H1 (cell line): ENCODE results near the gene CDK3. TPM values are rescaled to one million over a fixed set of nuclear protein-coding genes. Genes with fewer than 3 reads are reported as not detected.

Experiments used
- CTCF ChIA-PET: fragments of 300-600 bp; sonication (Branson Sonifier 250); formaldehyde crosslinking; loops from one replicate; lab custom pipeline; 2021; ENCODE audit not compliant: partially characterized antibody; lab: Charles Lee
- POLR2A ChIA-PET: fragments of 300-600 bp; sonication (Branson Sonifier 250); formaldehyde crosslinking; loops from one replicate; lab custom pipeline; 2021; ENCODE audit warnings: inconsistent platforms; ENCODE audit not compliant: partially characterized antibody; lab: Charles Lee
- DNase-seq, 2 experiments: peaks; one replicate each; pipeline versions ENCODE4 v3.0.0 to v3.0.0-alpha.2; 2010 to 2022; ENCODE audit warnings: low spot score in 2 of 2, low read depth in 1 of 2, mixed read lengths in 1 of 2
- FAIRE-seq: peaks from 2 replicates; lab custom pipeline; 2011; peaks lifted over from hg19 to GRCh38; lab: Jason Lieb, UNC
- H2AFZ ChIP-seq: 2 replicates; pipeline ENCODE4 v1.8.1; 2012; ENCODE audit warnings: low read length, inconsistent platforms
- H2AK5ac ChIP-seq: 2 replicates; pipeline ENCODE4 v1.6.1; 2013; ENCODE audit warnings: low read depth, low read length
- H2BK120ac ChIP-seq: replicated peaks from 2 replicates; pipeline ENCODE3; 2013; ENCODE audit warnings: low read depth, low read length, inconsistent platforms
- H2BK12ac ChIP-seq: 2 replicates; pipeline ENCODE4 v1.6.1; 2013; ENCODE audit warnings: low read depth, low read length
- H2BK15ac ChIP-seq: 2 replicates; pipeline ENCODE4 v1.6.1; 2013; ENCODE audit warnings: low read length
- H2BK20ac ChIP-seq: 2 replicates; pipeline ENCODE4 v1.6.1; 2013; ENCODE audit warnings: low read length
- H2BK5ac ChIP-seq: 2 replicates; pipeline ENCODE4 v1.6.1; 2013; ENCODE audit warnings: low read depth, low read length
- H3K14ac ChIP-seq: 2 replicates; pipeline ENCODE4 v1.6.1; 2013; ENCODE audit warnings: inconsistent platforms; ENCODE audit not compliant: insufficient read length
- H3K18ac ChIP-seq: 2 replicates; pipeline ENCODE4 v1.6.1; 2013; ENCODE audit warnings: low read length; ENCODE audit errors: extremely low read depth
- H3K23ac ChIP-seq: 2 replicates; pipeline ENCODE4 v1.6.1; 2013; ENCODE audit warnings: inconsistent platforms; ENCODE audit not compliant: insufficient read length
- H3K23me2 ChIP-seq: 2 replicates; pipeline ENCODE4 v1.6.1; 2013; ENCODE audit warnings: low read depth, low read length
- H3K27ac ChIP-seq: 2 replicates; pipeline ENCODE4 v1.6.1; 2011; ENCODE audit warnings: low read depth, low read length, inconsistent platforms
- H3K27me3 ChIP-seq, 4 experiments: replicated peaks in 1 of 4; 1 replicate in 1 of 4; 2 replicates in 3 of 4; pipeline versions ENCODE4 v1.6.1 to v1.8.1; 2011 to 2013; ENCODE audit warnings: low read length in 3 of 4, mild to moderate bottlenecking in 3 of 4, inconsistent platforms in 2 of 4, mixed read lengths in 2 of 4, moderate library complexity in 1 of 4; ENCODE audit not compliant: control insufficient read depth in 3 of 4, insufficient read depth in 3 of 4; ENCODE audit errors: extremely low read depth in 1 of 4
- H3K36me3 ChIP-seq, 4 experiments: 2 replicates each; pipeline versions ENCODE4 v1.6.1 to v1.8.1; 2011 to 2013; ENCODE audit warnings: mild to moderate bottlenecking in 4 of 4, low read length in 3 of 4, moderate library complexity in 2 of 4, control low read depth in 1 of 4, inconsistent platforms in 1 of 4; ENCODE audit not compliant: insufficient read depth in 4 of 4, control insufficient read depth in 2 of 4
- H3K4ac ChIP-seq: replicated peaks from 2 replicates; pipeline ENCODE3; 2013; ENCODE audit warnings: low read length, low read depth, mixed read lengths, inconsistent platforms; ENCODE audit not compliant: insufficient read length
- H3K4me1 ChIP-seq, 4 experiments: replicated peaks in 1 of 4; 1 replicate in 1 of 4; 2 replicates in 3 of 4; pipeline versions ENCODE4 v1.6.1 to v1.8.1; 2011 to 2013; ENCODE audit warnings: low read length in 3 of 4, inconsistent platforms in 2 of 4, mixed read lengths in 1 of 4; ENCODE audit not compliant: insufficient read depth in 4 of 4, control insufficient read depth in 3 of 4
- H3K4me2 ChIP-seq, 2 experiments: 2 replicates each; pipeline versions ENCODE4 v1.6.1 to v1.8.1; 2011 to 2013; ENCODE audit warnings: low read depth in 2 of 2, low read length in 2 of 2, control low read depth in 1 of 2, inconsistent platforms in 1 of 2, mild to moderate bottlenecking in 1 of 2; ENCODE audit not compliant: insufficient read depth in 1 of 2
- H3K4me3 ChIP-seq, 4 experiments: fragments of 200-600, 300-600 bp in 1 of 4; sonication (generic), shearing (Covaris generic), sonication (Bioruptor Twin) in 1 of 4; 2 replicates each; pipeline versions ENCODE4 v1.5.1 to v1.8.1; 2011 to 2016; ENCODE audit warnings: low read length in 4 of 4, low read depth in 3 of 4, control low read depth in 2 of 4, inconsistent platforms in 2 of 4, mild to moderate bottlenecking in 2 of 4, mixed read lengths in 1 of 4, moderate library complexity in 1 of 4; ENCODE audit not compliant: insufficient read depth in 2 of 4; ENCODE audit errors: extremely low read depth in 1 of 4
- H3K56ac ChIP-seq: replicated peaks from 2 replicates; pipeline ENCODE3; 2013; ENCODE audit warnings: low read depth, mild to moderate bottlenecking, mixed read lengths, low read length, inconsistent platforms; ENCODE audit not compliant: insufficient read length
- H3K79me1 ChIP-seq: 2 replicates; pipeline ENCODE4 v1.6.1; 2013; ENCODE audit warnings: low read depth, low read length, control low read depth
- H3K79me2 ChIP-seq, 2 experiments: 2 replicates each; pipeline versions ENCODE4 v1.6.1 to v1.8.1; 2012 to 2013; ENCODE audit warnings: low read length in 2 of 2, mild to moderate bottlenecking in 2 of 2, inconsistent platforms in 1 of 2; ENCODE audit not compliant: insufficient read depth in 2 of 2, control insufficient read depth in 1 of 2
- H3K9ac ChIP-seq, 4 experiments: replicated peaks in 1 of 4; 1 replicate in 1 of 4; 2 replicates in 3 of 4; pipeline versions ENCODE4 v1.6.1 to v1.8.1; 2011 to 2013; ENCODE audit warnings: low read depth in 3 of 4, low read length in 3 of 4, control low read depth in 2 of 4, mild to moderate bottlenecking in 2 of 4, moderate library complexity in 2 of 4, inconsistent platforms in 1 of 4; ENCODE audit errors: extremely low read depth in 1 of 4
- H3K9me3 ChIP-seq, 2 experiments: 2 replicates each; pipeline versions ENCODE4 v1.6.1 to v1.8.1; 2012 to 2013; ENCODE audit warnings: mild to moderate bottlenecking in 2 of 2, moderate library complexity in 2 of 2, control low read depth in 1 of 2, inconsistent platforms in 1 of 2, low read depth in 1 of 2, low read length in 1 of 2, mixed read lengths in 1 of 2; ENCODE audit not compliant: insufficient read depth in 2 of 2
- H4K20me1 ChIP-seq, 2 experiments: replicated peaks in 1 of 2; 2 replicates each; pipeline versions ENCODE3 to v1.8.1; 2011 to 2013; ENCODE audit warnings: inconsistent platforms in 2 of 2, low read length in 2 of 2, mild to moderate bottlenecking in 1 of 2; ENCODE audit not compliant: insufficient read depth in 2 of 2, control insufficient read depth in 1 of 2
- H4K5ac ChIP-seq: 2 replicates; pipeline ENCODE4 v1.6.1; 2013; ENCODE audit warnings: low read length, low read depth, mixed read lengths, inconsistent platforms; ENCODE audit not compliant: insufficient read length
- H4K8ac ChIP-seq: 2 replicates; pipeline ENCODE4 v1.8.0; 2013; ENCODE audit warnings: mild to moderate bottlenecking, moderate library complexity, low read length, inconsistent platforms; ENCODE audit not compliant: insufficient read depth; ENCODE audit errors: extremely low read depth
- H4K91ac ChIP-seq: replicated peaks from 2 replicates; pipeline ENCODE3; 2013; ENCODE audit warnings: low read length, mixed read lengths, inconsistent platforms; ENCODE audit not compliant: insufficient read length
- BACH1 ChIP-seq: IDR thresholded peaks from 2 replicates; pipeline ENCODE4 v1.6.1; 2012; ENCODE audit warnings: low read length, improper control_type of control experiment
- BCL11A ChIP-seq, 2 experiments: IDR thresholded peaks; one replicate each; pipeline ENCODE4 v1.6.1; 2011; ENCODE audit warnings: low read depth in 2 of 2, low read length in 2 of 2, mild to moderate bottlenecking in 2 of 2
- CREB1 ChIP-seq: IDR thresholded peaks from 2 replicates; pipeline ENCODE4 v1.6.1; 2012; ENCODE audit warnings: inconsistent platforms
- EZH2 ChIP-seq: fragments of 200-600 bp; sonication (generic); IDR thresholded peaks from 2 replicates; pipeline ENCODE4 v1.7.1; 2012; ENCODE audit warnings: low read depth, mild to moderate bottlenecking, moderate library complexity, low read length, inconsistent platforms; ENCODE audit not compliant: severe bottlenecking
- KDM1A ChIP-seq: fragments of 200-600, 300-600 bp; sonication (generic); IDR thresholded peaks from 2 replicates; pipeline ENCODE4 v1.7.1; 2016; ENCODE audit warnings: mild to moderate bottlenecking, low read length, borderline replicate concordance
- RXRA ChIP-seq: IDR thresholded peaks from 2 replicates; pipeline ENCODE4 v1.6.1; 2011; ENCODE audit warnings: low read depth, mild to moderate bottlenecking, low read length, moderate library complexity; ENCODE audit not compliant: insufficient read depth
- SIRT6 ChIP-seq: IDR thresholded peaks from one replicate; pipeline ENCODE4 v1.7.1; 2012; ENCODE audit warnings: low read length, inconsistent platforms
- SP2 ChIP-seq: IDR thresholded peaks from 2 replicates; pipeline ENCODE4 v1.6.1; 2012; ENCODE audit warnings: mild to moderate bottlenecking, low read length, inconsistent platforms
- TAF7 ChIP-seq: optimal IDR thresholded peaks from 2 replicates; pipeline ENCODE3; 2011; ENCODE audit warnings: low read depth, mild to moderate bottlenecking, inconsistent platforms, low read length, moderate library complexity, borderline replicate concordance
- ZNF274 ChIP-seq: IDR thresholded peaks from 2 replicates; pipeline ENCODE4 v1.7.0; 2012; ENCODE audit warnings: low read length, borderline replicate concordance; ENCODE audit errors: extremely low read depth
- WGBS, 2 experiments: shearing (Covaris generic) in 1 of 2; methylation state at CpG; one replicate each; pipeline versions ENCODE4 v1.1.6 to v1.1.7; 2013 to 2015; ENCODE audit warnings: low lambda C conversion rate in 2 of 2, mixed read lengths in 2 of 2, inconsistent platforms in 1 of 2, low coverage in 1 of 2, missing lambda C conversion rate in 1 of 2; ENCODE audit not compliant: insufficient replicate concordance in 2 of 2, insufficient coverage in 1 of 2, insufficient read length in 1 of 2; ENCODE audit errors: extremely low coverage in 1 of 2, missing lambda C conversion rate in 1 of 2; 5-methylcytosine and 5-hydroxymethylcytosine counted together
- polyA plus RNA-seq, 7 experiments: library from polyadenylated mRNA; depleted of rRNA in 3 of 7; stranded (reverse) in 5 of 7; unstranded in 2 of 7; fragments of >200 nt in 5 of 7; fragments of 200-250 nt in 2 of 7; gene quantifications; 1 replicate in 5 of 7; 2 replicates in 1 of 7; 4 replicates in 1 of 7; pipeline versions ENCODE4 v1.2.1 to v1.2.3, GENCODE V29; 2011 to 2013; ENCODE audit warnings: missing spikeins in 2 of 7, mixed read lengths in 2 of 7
- total RNA-seq: library from RNA; stranded (reverse); fragmentation: NEBNext Ultra II Directional; extraction: Animal tissue kit (Norgen Biotek cat#: 25700); gene quantifications from 2 replicates; pipeline ENCODE4 v1.2.1, GENCODE V29; 2021
- TF ChIP-seq, protein P1 (sequence below): IDR thresholded peaks from 2 replicates; pipeline ENCODE4 v1.6.1; 2012; ENCODE audit warnings: low read length, inconsistent platforms

The CDK3 gene
- total and polyA plus RNA-seq, 2 of the 8 experiments (the other 6 are each of a cell fraction or from before 2014, with no cell fraction given), result 10.0 to 14.6 TPM

DNA sequence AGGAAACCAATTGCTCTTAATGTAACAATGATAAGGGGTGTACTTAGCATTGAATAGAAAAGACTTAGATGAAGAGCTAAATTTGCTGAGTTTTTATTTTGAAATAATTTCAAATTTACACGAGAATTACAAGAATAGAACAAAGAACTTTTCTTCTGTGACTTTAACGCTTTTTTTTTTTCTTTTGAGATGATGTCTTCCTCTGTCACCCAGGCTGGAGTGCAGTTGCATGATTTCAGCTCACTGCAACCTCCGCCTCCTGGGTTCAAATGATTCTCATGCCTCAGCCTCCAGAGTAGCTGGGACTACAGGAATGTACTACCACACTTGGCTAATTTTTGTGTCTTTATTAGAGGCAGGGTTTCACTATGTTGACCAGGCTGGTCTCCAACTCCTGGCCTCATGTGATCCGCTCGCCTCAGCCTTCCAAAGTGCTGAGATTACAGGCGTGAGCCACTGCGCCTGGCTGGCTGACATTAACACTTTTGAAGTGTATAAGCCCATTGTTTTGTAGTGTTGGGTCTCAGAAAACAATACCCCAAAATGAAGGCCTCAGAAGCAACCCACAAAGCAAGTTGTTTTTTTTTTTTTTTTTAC lies 19.5 kb upstream of the CDK3 start:
- H3K4me3 ChIP-seq, result no peak overlapping the region
- H3K9ac ChIP-seq, result no peak overlapping the region
- H3K79me2 ChIP-seq, result peaks cover 0 to 35% of the 10 kb centered on the region in 2 experiments; a peak in 3 of 4 replicates
- no peak overlapping the region for H4K8ac ChIP-seq
- FAIRE-seq, result no peak
- POLR2A ChIA-PET, result interaction anchor here (0.9 to 1.7 kb wide), 4 partner anchors 15 to 122 kb away, joined by 3 to 6 read pairs (median 4); partner anchors contain the start of gene EXOC7
- no peak overlapping the region for H3K4ac ChIP-seq
- H2BK120ac ChIP-seq, result peak overlapping the region; percentile 93
- no peak overlapping the region for H3K56ac ChIP-seq
- CTCF ChIA-PET, result interaction anchor here (0.6 to 1.8 kb wide), 5 partner anchors 19 to 231 kb away, joined by 3 to 12 read pairs (median 3); partner anchors contain the start of gene CDK3
- no peak overlapping the region for H3K14ac ChIP-seq
- H2BK15ac ChIP-seq, result no peak overlapping the region
- H3K4me2 ChIP-seq, result no peak overlapping the region
- H2BK20ac ChIP-seq, result no peak overlapping the region
- H4K20me1 ChIP-seq, result no peaks in the 10 kb centered on the region
- 0 out of 2 replicates have a peak, but pooled peaks cover 6% of the 10 kb centered on the region for H3K79me1 ChIP-seq
- H3K23me2 ChIP-seq, result peaks cover 8% of the 10 kb centered on the region; the same call in 1 of the 2 replicates
- no peak overlapping the region for H4K91ac ChIP-seq
- DNase-seq, result no peak
- H3K18ac ChIP-seq, result no peak overlapping the region
- no peak overlapping the region for H3K23ac ChIP-seq
- no peaks in the 10 kb centered on the region for H3K9me3 ChIP-seq
- no peak overlapping the region for H2AFZ ChIP-seq
- no peak overlapping the region for H3K27ac ChIP-seq
- 92% methylated on average over 7 of the region's 7 CpGs; no CpG with 5 or more reads in 1 of the 2 experiments for WGBS, 2 experiments
- no peak overlapping the region for H2AK5ac ChIP-seq
- H3K36me3 ChIP-seq, result peaks cover 0 to 7% (median 0%) of the 10 kb centered on the region in 4 experiments; a peak in 1 of 8 replicates
- no peak overlapping the region for H2BK12ac ChIP-seq
- H3K4me1 ChIP-seq, result peaks cover 7 to 18% (median 13%) of the 10 kb centered on the region in 4 experiments
- no peaks in the 10 kb centered on the region for H3K27me3 ChIP-seq
- H2BK5ac ChIP-seq, result no peak overlapping the region
- H4K5ac ChIP-seq, result no peak overlapping the region
- TF ChIP-seq CREB1, result no peak
- TF ChIP-seq SP2, result no peak
- TF ChIP-seq, protein P1, sequence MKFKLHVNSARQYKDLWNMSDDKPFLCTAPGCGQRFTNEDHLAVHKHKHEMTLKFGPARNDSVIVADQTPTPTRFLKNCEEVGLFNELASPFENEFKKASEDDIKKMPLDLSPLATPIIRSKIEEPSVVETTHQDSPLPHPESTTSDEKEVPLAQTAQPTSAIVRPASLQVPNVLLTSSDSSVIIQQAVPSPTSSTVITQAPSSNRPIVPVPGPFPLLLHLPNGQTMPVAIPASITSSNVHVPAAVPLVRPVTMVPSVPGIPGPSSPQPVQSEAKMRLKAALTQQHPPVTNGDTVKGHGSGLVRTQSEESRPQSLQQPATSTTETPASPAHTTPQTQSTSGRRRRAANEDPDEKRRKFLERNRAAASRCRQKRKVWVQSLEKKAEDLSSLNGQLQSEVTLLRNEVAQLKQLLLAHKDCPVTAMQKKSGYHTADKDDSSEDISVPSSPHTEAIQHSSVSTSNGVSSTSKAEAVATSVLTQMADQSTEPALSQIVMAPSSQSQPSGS, result no peak
- no peak for TF ChIP-seq TAF7
- no peak for TF ChIP-seq RXRA
- no peak for TF ChIP-seq BCL11A (IDR thresholded peaks at IDR 0.05; ENCODE audit: low read depth in 2 of 2, low read length in 2 of 2)
- TF ChIP-seq EZH2, result no peak
- TF ChIP-seq ZNF274, result no peak
- TF ChIP-seq BACH1, result no peak
- TF ChIP-seq KDM1A, result no peak
- no peak for TF ChIP-seq SIRT6
